GM12878 (cell line): ENCODE results near the gene DNMBP. TPM values are rescaled to one million over a fixed set of nuclear protein-coding genes. Genes with fewer than 3 reads are reported as not detected.

Experiments
- ATAC-seq: fragments of 200-7000 bp; cut with Tn5 transposase; 3 replicates; pipeline ENCODE4 v1.9.1; 2020; ENCODE audit warnings: mild to moderate bottlenecking, moderate library complexity
- BruUV-seq: library from RNA; stranded (reverse); fragments of 400-500 nt; replicated peaks from 2 replicates; lab custom pipeline; 2021; lab: Mats Ljungman, UMichigan
- CTCF ChIA-PET: fragments of 300-600 bp; sonication (Branson Sonifier 250); formaldehyde crosslinking; extraction: SDS; loops from one replicate; lab custom pipeline; 2021; ENCODE audit warnings: inconsistent platforms; lab: Yijun Ruan, JAX
- POLR2A ChIA-PET: fragments of 350-600 bp; formaldehyde crosslinking; extraction: SDS; loops from one replicate; lab custom pipeline; 2021; ENCODE audit warnings: inconsistent platforms; lab: Charles Lee
- RAD21 ChIA-PET: fragments of 300-600 bp; sonication (Branson Sonifier 250); formaldehyde crosslinking; loops from one replicate; lab custom pipeline; 2023; ENCODE audit warnings: antibody characterized with exemption; ENCODE audit not compliant: unreplicated experiment; lab: Charles Lee
- SMC1A ChIA-PET: fragments of 300-600 bp; sonication (Branson Sonifier 250); formaldehyde crosslinking; loops from one replicate; lab custom pipeline; 2023; ENCODE audit not compliant: unreplicated experiment, uncharacterized antibody; lab: Charles Lee
- DNase-seq: peaks from one replicate; pipeline ENCODE4 v3.0.0-alpha.2; 2011; ENCODE audit warnings: low read depth, low spot score
- FAIRE-seq: peaks from 3 replicates; lab custom pipeline; 2011; peaks lifted over from hg19 to GRCh38; lab: Jason Lieb, UNC
- H2AFZ ChIP-seq: 2 replicates; pipeline ENCODE4 v1.6.0; 2011; ENCODE audit warnings: low read depth, low read length, control low read depth; ENCODE audit not compliant: control insufficient read depth
- H3K27ac ChIP-seq: 2 replicates; pipeline ENCODE4 v1.5.1; 2011; ENCODE audit warnings: control low read depth; ENCODE audit not compliant: control insufficient read depth, insufficient read depth
- H3K27me3 ChIP-seq, 2 experiments: replicated peaks in 1 of 2; 2 replicates each; pipeline versions ENCODE4 v1.6.0 to v1.6.1; 2011; ENCODE audit warnings: low read length in 1 of 2; ENCODE audit not compliant: control insufficient read depth in 2 of 2, insufficient read depth in 2 of 2
- H3K36me3 ChIP-seq, 2 experiments: 2 replicates each; pipeline ENCODE4 v1.5.1; 2011; ENCODE audit warnings: low read length in 1 of 2; ENCODE audit not compliant: control insufficient read depth in 2 of 2, insufficient read depth in 2 of 2
- H3K4me1 ChIP-seq: 2 replicates; pipeline ENCODE4 v1.6.1; 2011; ENCODE audit warnings: mild to moderate bottlenecking, low read length, moderate library complexity, mixed read lengths; ENCODE audit not compliant: control insufficient read depth, insufficient read depth
- H3K4me2 ChIP-seq: 2 replicates; pipeline ENCODE4 v1.6.0; 2011; ENCODE audit warnings: control low read depth; ENCODE audit not compliant: control insufficient read depth, insufficient read depth
- H3K4me3 ChIP-seq: fragments of 200-600 bp; sonication (generic); 2 replicates; pipeline ENCODE4 v1.5.1; 2016
- H3K79me2 ChIP-seq: 2 replicates; pipeline ENCODE4 v1.6.0; 2011; ENCODE audit warnings: low read length; ENCODE audit not compliant: control insufficient read depth, insufficient read depth
- H3K9ac ChIP-seq: 2 replicates; pipeline ENCODE4 v1.8.0; 2011; ENCODE audit warnings: low read length, control low read depth, mixed read lengths; ENCODE audit not compliant: control insufficient read depth, insufficient read depth
- H3K9me3 ChIP-seq: replicated peaks from 3 replicates; pipeline ENCODE4 v1.5.1; 2011; ENCODE audit warnings: mild to moderate bottlenecking, low read length; ENCODE audit not compliant: control insufficient read depth, insufficient read depth
- H4K20me1 ChIP-seq: 2 replicates; pipeline ENCODE4 v1.6.0; 2011; ENCODE audit not compliant: control insufficient read depth, insufficient read depth
- BACH1 ChIP-seq: fragments of 450-650 bp; IDR thresholded peaks from 2 replicates; pipeline ENCODE4 v1.6.1; 2017; ENCODE audit warnings: mild to moderate bottlenecking, borderline replicate concordance
- CBFB ChIP-seq: IDR thresholded peaks from 2 replicates; pipeline ENCODE4 v1.6.1; 2016; ENCODE audit warnings: antibody characterized with exemption, low read depth
- CEBPB ChIP-seq, 2 experiments: fragments of 150-350 bp in 1 of 2; IDR thresholded peaks; 2 replicates each; pipeline ENCODE4 v1.6.1; 2012 to 2014; ENCODE audit warnings: low read depth in 2 of 2, low read length in 2 of 2, borderline replicate concordance in 1 of 2, inconsistent platforms in 1 of 2
- CHD1 ChIP-seq: IDR thresholded peaks from 2 replicates; pipeline ENCODE4 v1.6.1; 2012; ENCODE audit warnings: low read depth, low read length, improper control_type of control experiment
- EED ChIP-seq: sonication (generic); IDR thresholded peaks from 2 replicates; pipeline ENCODE4 v1.6.1; 2016; ENCODE audit warnings: antibody characterized with exemption, low read depth
- HDAC2 ChIP-seq: fragments of 200-600 bp; sonication (generic); IDR thresholded peaks from 2 replicates; pipeline ENCODE4 v1.6.1; 2017
- KDM1A ChIP-seq: fragments of 200-600 bp; sonication (generic); IDR thresholded peaks from 2 replicates; pipeline ENCODE4 v1.6.1; 2016; ENCODE audit warnings: borderline replicate concordance
- MEF2B ChIP-seq: fragments of 450-650 bp; IDR thresholded peaks from 2 replicates; pipeline ENCODE4 v1.6.1; 2018; ENCODE audit warnings: mild to moderate bottlenecking, moderate library complexity; ENCODE audit not compliant: partially characterized antibody, poor library complexity, severe bottlenecking
- MLLT1 ChIP-seq: fragments of 450-650 bp; IDR thresholded peaks from 2 replicates; pipeline ENCODE4 v1.6.1; 2016; ENCODE audit warnings: mild to moderate bottlenecking
- SMAD1 ChIP-seq: fragments of 450-650 bp; IDR thresholded peaks from 2 replicates; pipeline ENCODE4 v1.6.1; 2018; ENCODE audit warnings: mild to moderate bottlenecking, low read depth; ENCODE audit not compliant: partially characterized antibody
- ZBED1 ChIP-seq: IDR thresholded peaks from 2 replicates; pipeline ENCODE4 v1.6.1; 2016; ENCODE audit warnings: borderline replicate concordance
- ZBTB11 ChIP-seq: fragments of 450-650 bp; formaldehyde crosslinking; IDR thresholded peaks from 2 replicates; pipeline ENCODE4 v1.5.0; 2022; ENCODE audit warnings: mild to moderate bottlenecking, missing genetic modification characterization
- ZNF592 ChIP-seq: fragments of 450-650 bp; IDR thresholded peaks from 2 replicates; pipeline ENCODE4 v1.6.1; 2017; ENCODE audit warnings: mild to moderate bottlenecking, moderate library complexity
- WGBS: methylation state at CpG from one replicate; pipeline ENCODE4 v1.1.6; 2016; ENCODE audit warnings: low lambda C conversion rate; ENCODE audit not compliant: insufficient replicate concordance, insufficient coverage; ENCODE audit errors: missing lambda C conversion rate; 5-methylcytosine and 5-hydroxymethylcytosine counted together
- in situ Hi-C: fragments of 300-500 bp; cut with MboI; formaldehyde crosslinking; loops from 9 replicates; pipeline ENCODE4 v1.14.3; 2018; ENCODE audit warnings: mixed read lengths
- intact Hi-C: fragments of 100-400 bp; cut with micrococcal nuclease; formaldehyde crosslinking; loops from one replicate; pipeline ENCODE4 v1.14.2; 2022; ENCODE audit not compliant: unreplicated experiment
- polyA plus RNA-seq, 11 experiments: library from polyadenylated mRNA; depleted of rRNA in 4 of 11; unstranded in 6 of 11; stranded (reverse) in 5 of 11; fragments of >200 nt; fragmentation: Nextera tagmentation in 4 of 11; fragmentation: Illumina TruSeq in 1 of 11; extraction: Ambion mirVana in 4 of 11; extraction: Trizol in 1 of 11; gene quantifications; 1 replicate in 1 of 11; 2 replicates in 10 of 11; pipeline versions ENCODE4 v1.2.1 to v1.2.3, GENCODE V29; 2011 to 2016; ENCODE audit warnings: inconsistent platforms in 2 of 11, missing spikeins in 2 of 11, low read depth in 1 of 11
- total RNA-seq, 4 experiments: library from RNA; depleted of rRNA in 3 of 4; stranded (reverse); fragments of >200 nt in 3 of 4; fragmentation: Illumina TruSeq in 1 of 4; extraction: Trizol in 1 of 4; gene quantifications; 2 replicates each; pipeline versions ENCODE4 v1.2.1 to v1.2.3, GENCODE V29; 2013 to 2021

Gene DNMBP
- total and polyA plus RNA-seq, 10 of the 15 experiments (the other 5 are each of a cell fraction or from before 2014, with no cell fraction given), result 7.1 to 45.0 (median 22.0) TPM

- ATAC-seq (peak; percentile 98), DNase-seq (peak; percentile 51), FAIRE-seq (peak; percentile 77)
- Histone ChIP-seq H3K4me3 (peak overlapping the region; percentile 4; the same call in 1 of the 2 replicates), H3K9ac (no peak overlapping the region), H3K9me3 (no peaks in the 10 kb centered on the region; the same call in 2 of the 3 replicates), H3K4me2 (peak overlapping the region; percentile 83), H4K20me1 (no peaks in the 10 kb centered on the region), H3K27me3 (no peaks in the 10 kb centered on the region), H3K36me3 (peaks cover 0 to 16% of the 10 kb centered on the region in 2 experiments; a peak in 1 of 4 replicates), H2AFZ (no peak overlapping the region), H3K27ac (peak overlapping the region; percentile 42), H3K79me2 (peaks cover 94% of the 10 kb centered on the region), H3K4me1 (peaks cover 23% of the 10 kb centered on the region)
- BruUV-seq, result TSS peak; percentile 28
- 63% methylated on average over 8 of the region's 8 CpGs for WGBS
- SMC1A ChIA-PET, result interaction anchor here (2.1 to 26.2 kb wide), 3 partner anchors 12 to 51 kb away, joined by 7 to 531 read pairs (median 92); partner anchors contain the start of gene DNMBP
- intact Hi-C loops (no loop called here), in situ Hi-C loops (no loop called here)
- POLR2A ChIA-PET, result interaction anchor here (0.5 to 7.3 kb wide), 7 partner anchors 10 to 169 kb away, joined by 3 to 88 read pairs (median 5); partner anchors contain the start of gene DNMBP
- CTCF ChIA-PET, result interaction anchor here (0.6 to 11.3 kb wide), 6 partner anchors 10 to 462 kb away, joined by 4 to 116 read pairs (median 12); partner anchors contain the start of gene DNMBP
- RAD21 ChIA-PET, result interaction anchor here (0.8 to 4.2 kb wide), 7 partner anchors 9 to 182 kb away, joined by 3 to 49 read pairs (median 8); partner anchors contain the start of gene DNMBP
- TF ChIP-seq MEF2B, result peak; percentile 22
- no peak for TF ChIP-seq CEBPB (IDR thresholded peaks at IDR 0.05; ENCODE audit: borderline replicate concordance in 1 of 2, low read depth in 2 of 2, low read length in 2 of 2)
- no peak for TF ChIP-seq MLLT1
- no peak for TF ChIP-seq SMAD1
- TF ChIP-seq ZBTB11 (CRISPR knock-in tag), result no peak
- no peak for TF ChIP-seq BACH1
- no peak for TF ChIP-seq EED
- no peak for TF ChIP-seq CHD1
- TF ChIP-seq CBFB, result peak; percentile 78
- TF ChIP-seq ZBED1, result no peak
- no peak for TF ChIP-seq HDAC2
- no peak for TF ChIP-seq KDM1A
- no peak for TF ChIP-seq ZNF592
These were observed 15.8 kb downstream of the DNMBP start for GRCh38 chr10:99993701-99994689.
